HG02798 (cell line): ENCODE results near the gene YIPF1.

Experiments
- ATAC-seq: cut with Tn5 transposase; IDR thresholded peaks from one replicate; pipeline ENCODE4 v1.9.1; 2021; ENCODE audit warnings: mild to moderate bottlenecking; ENCODE audit not compliant: unreplicated experiment, poor library complexity

The YIPF1 gene

DNA sequence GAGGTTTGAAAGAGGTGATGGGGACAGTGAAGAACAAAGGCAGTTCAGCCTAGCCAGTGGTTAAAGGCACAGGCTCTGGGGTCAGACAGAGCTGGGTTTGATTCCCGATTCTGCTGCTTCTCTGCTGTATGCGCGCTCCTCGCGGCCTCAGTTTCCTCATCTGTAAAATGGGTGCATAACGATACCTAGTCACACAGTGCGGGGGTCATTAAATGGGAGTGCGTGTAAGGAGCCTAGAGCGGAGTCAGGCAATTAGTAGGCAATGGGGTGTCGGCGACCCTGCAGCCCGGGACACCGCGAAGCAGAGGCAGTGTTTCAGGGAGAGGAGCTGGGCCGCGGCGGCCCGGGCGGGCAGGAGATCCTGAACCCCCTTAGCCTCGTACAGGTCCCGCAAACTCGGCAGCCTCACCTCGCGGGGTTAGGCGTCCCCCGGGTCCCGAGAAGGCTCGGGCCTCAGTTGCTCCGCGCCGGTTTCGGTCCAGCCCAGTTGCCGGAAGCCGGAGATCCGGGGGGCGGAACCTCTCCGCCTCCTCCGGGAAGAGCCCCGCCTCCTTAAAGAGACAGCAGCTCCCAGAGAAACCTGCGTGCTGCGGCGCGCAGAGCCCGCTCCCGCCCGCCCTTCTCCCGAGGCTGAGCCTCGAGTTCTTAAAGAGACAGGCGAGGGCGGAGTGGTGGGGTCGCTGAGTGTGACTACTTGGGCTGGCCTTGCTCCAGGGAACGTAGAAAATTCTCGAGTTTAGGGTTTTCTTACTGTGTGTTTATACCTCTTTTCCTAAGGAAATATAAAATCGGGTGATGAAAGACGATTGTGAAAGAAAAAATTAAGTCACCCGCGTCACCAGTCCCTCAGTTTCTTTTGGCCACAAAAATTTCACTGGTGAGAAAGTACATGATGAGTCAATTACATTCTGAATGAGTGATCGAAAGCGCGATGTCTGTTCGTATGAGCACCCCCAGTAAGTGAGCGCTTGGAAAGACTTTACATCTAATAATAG is at the start of gene YIPF1:
Gene YIPF1 (minus strand): TSS at position 494 of the 995 bp plus-strand sequence. CDS start 860 bp downstream, outside the sequence.
- ATAC-seq = peak; percentile 94

DNA sequence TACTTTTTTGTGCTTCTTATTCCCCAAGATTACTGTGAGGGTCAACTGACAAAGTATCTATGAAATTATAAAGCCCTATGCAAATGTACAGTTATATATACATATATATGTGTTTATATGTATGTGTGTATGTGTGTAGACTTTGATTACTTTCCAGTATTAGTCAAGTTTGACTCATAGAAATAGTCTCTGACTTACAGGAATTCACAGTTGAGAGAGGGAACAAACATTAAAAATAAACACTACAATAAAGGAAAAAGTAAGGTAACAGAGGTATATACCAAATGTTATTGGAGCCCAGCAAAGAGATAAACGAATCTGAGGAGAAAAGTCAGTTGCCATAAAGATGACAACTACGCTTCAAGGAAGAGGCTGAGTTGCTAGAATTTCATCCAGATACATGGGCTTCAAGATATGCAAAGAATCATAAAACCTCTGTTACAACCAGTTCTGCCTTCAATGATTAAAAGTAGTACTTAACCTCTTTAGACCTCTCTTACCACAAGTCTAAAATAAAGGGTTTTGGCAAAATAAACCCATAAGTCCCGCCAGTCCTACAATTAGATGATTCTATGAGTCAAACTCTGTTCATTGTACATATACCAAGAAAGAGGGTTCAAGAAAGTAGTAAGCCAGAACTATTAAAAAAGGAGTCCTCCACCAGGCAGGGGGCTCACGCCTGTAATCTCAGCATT is 48.7 kb upstream of the YIPF1 start:
- no peak for ATAC-seq

GRCh38 chr1:53936430-53936829 is 46.8 kb upstream of the YIPF1 start:
- no peak for ATAC-seq

GRCh38 chr1:53934170-53934765 is 44.7 kb upstream of the YIPF1 start:
- ATAC-seq = no peak

GRCh38 chr1:53931523-53931922 is 41.9 kb upstream of the YIPF1 start:
- no peak for ATAC-seq

GRCh38 chr1:53930932-53931331 is 41.3 kb upstream of the YIPF1 start:
- no peak for ATAC-seq

GRCh38 chr1:53929246-53929960 is 39.8 kb upstream of the YIPF1 start:
- ATAC-seq = no peak

DNA sequence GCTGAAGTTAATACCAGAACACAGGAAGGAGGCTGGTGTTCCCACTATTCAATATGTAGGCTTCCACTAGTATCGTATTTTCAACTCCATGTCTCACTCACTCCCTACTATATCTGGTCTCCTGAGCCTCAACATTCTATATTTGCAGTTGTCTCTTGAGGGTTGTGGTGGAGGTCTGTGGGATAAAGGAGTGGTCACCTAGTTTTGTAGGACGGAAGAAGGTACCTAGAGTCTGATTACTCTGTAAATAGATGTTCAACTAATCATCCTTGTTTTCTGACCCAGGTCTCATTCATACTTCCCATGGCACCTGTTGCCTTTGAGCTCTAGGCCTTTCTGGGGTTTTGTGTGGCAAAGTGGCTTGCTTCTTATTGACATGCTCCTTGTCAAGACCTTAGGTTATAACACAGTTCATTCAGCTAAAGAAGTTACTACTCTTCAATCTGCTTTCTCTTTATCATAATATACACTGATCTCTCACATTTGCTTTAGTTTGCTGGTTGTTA is 37.8 kb upstream of the YIPF1 start:
- no peak for ATAC-seq

DNA sequence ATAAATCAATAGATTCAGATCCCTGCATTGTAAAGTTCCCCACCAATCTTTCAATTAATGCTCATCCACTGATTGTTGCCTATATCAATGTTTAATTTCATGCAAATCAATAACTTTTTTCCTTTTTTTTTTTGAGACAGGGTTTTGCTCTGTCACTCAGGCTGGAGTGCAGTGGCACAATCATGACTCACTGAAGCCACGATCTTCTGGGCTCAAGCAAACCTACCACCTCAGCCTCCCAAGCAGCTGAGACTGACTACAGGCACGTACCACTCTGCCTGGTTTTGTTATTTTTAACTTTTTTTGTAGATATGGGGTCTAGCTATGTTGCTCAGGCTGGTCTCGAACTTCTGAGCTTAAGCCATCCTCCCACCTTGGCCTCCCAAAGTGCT is 30.1 kb upstream of the YIPF1 start:
- no peak for ATAC-seq

GRCh38 chr1:53918343-53918742 is 28.7 kb upstream of the YIPF1 start:
- no peak for ATAC-seq

DNA sequence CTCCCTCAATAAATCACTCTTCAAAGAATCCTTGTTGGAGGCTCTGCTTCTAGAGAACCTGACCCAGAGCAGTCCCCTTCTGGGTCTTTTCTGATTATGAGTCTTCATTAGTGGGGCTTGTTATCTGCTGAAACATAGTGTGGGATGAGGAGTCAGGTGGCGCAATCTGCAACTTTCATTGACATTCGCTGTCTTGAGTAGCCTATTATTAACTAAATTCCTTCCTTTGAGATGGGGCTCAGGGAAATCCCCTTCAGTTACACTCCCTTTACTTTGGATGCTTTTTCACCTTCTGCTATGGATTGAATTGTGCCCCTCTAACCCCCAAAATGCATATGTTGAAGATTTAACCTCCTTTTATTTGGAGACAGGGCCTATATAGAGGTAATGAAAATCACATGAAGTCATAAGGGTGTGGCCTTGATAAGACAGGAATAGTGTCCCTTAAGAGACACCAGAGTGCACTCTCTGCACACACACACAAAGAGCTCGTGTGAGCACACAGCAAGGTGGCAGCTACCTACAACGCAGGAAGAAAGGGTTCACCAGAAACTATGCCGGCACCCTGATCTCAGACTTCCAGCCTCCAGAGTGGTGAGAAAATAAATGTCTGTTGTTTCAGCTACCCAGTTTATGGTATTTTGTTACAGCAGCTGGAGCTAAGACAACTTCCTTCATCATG is 23.9 kb upstream of the YIPF1 start:
- no peak for ATAC-seq

GRCh38 chr1:53911442-53911841 is 21.8 kb upstream of the YIPF1 start:
- no peak for ATAC-seq

GRCh38 chr1:53909946-53910345 is 20.3 kb upstream of the YIPF1 start:
- ATAC-seq = no peak

GRCh38 chr1:53906121-53906520 is 16.5 kb upstream of the YIPF1 start:
- no peak for ATAC-seq

GRCh38 chr1:53905509-53905908 is 15.9 kb upstream of the YIPF1 start:
- no peak for ATAC-seq

GRCh38 chr1:53902235-53903138 is 12.9 kb upstream of the YIPF1 start:
- no peak for ATAC-seq

DNA sequence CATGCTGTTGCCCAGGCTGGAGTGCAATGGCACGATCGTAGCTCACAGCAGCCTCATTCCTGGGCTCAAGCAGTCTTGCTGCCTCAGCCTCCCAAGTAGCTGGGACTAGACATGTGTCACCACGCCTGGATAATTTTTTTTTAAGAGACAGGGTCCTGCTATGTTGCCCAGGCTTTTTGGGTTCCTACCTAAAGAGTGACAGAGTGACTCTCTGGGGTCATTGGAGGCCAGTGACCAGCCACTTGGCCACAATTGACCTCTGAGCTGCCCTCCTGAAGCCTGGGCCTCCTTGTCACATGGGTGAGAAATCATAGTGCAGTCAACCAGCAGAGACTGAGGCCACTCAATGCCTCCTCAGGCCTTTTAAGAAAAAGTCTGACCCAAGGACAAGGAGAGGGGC is 10.1 kb upstream of the YIPF1 start:
- ATAC-seq = no peak

- ATAC-seq = no peak
These were observed 9.6 kb upstream of the YIPF1 start for GRCh38 chr1:53899206-53899628.
